HepG2 (cell line): ENCODE results near the gene HNF1B. TPM values are rescaled to one million over a fixed set of nuclear protein-coding genes. Genes with fewer than 3 reads are reported as not detected.
A peak's percentile ranks its signal among the peaks of the same experiment; 100 is the strongest.

Source experiments
- ATAC-seq: fragments of 200-7000 bp; cut with Tn5 transposase; 3 replicates; pipeline ENCODE4 v1.9.1; 2020; ENCODE audit warnings: mild to moderate bottlenecking, moderate library complexity
- BruUV-seq: library from RNA; stranded (reverse); fragments of 400-500 nt; replicated peaks from 2 replicates; lab custom pipeline; 2021; lab: Mats Ljungman, UMichigan
- CTCF ChIA-PET: fragments of 300-600 bp; formaldehyde crosslinking; extraction: SDS; loops from one replicate; lab custom pipeline; 2021; ENCODE audit warnings: low total read pairs, inconsistent platforms, low intra/inter-chr PET ratio; lab: Yijun Ruan, JAX
- POLR2A ChIA-PET: fragments of 350-600 bp; sonication (Branson Sonifier 250); formaldehyde crosslinking; loops from one replicate; lab custom pipeline; 2020; ENCODE audit warnings: antibody characterized with exemption, inconsistent platforms; lab: Yijun Ruan, JAX
- DNase-seq: peaks from one replicate; pipeline ENCODE4 v3.0.0-alpha.2; 2015; ENCODE audit warnings: low spot score
- FAIRE-seq: peaks from 3 replicates; lab custom pipeline; 2011; peaks lifted over from hg19 to GRCh38; lab: Jason Lieb, UNC
- H2AFZ ChIP-seq: one replicate; pipeline ENCODE4 v1.6.1; 2011; ENCODE audit warnings: low read length, inconsistent platforms
- H3K27ac ChIP-seq: fragments of 300-600 bp; 3 replicates; pipeline ENCODE4 v1.8.0; 2011; ENCODE audit warnings: mixed run types, mild to moderate bottlenecking, mixed read lengths, low read length, inconsistent platforms; ENCODE audit not compliant: insufficient read depth; ENCODE audit errors: extremely low read length
- H3K27me3 ChIP-seq, 2 experiments: fragments of 200-600 bp in 1 of 2; 2 replicates in 1 of 2; 3 replicates in 1 of 2; pipeline versions ENCODE4 v1.6.0 to v1.8.0; 2011; ENCODE audit warnings: low read length in 2 of 2, mild to moderate bottlenecking in 2 of 2, moderate library complexity in 2 of 2, inconsistent platforms in 1 of 2; ENCODE audit not compliant: insufficient read depth in 2 of 2, control insufficient read depth in 1 of 2
- H3K36me3 ChIP-seq, 2 experiments: fragments of 200-600 bp in 1 of 2; replicated peaks in 1 of 2; 2 replicates in 1 of 2; 3 replicates in 1 of 2; pipeline versions ENCODE4 v1.5.1 to v1.8.0; 2011; ENCODE audit warnings: low read length in 2 of 2, inconsistent platforms in 1 of 2; ENCODE audit not compliant: insufficient read depth in 2 of 2, control insufficient read depth in 1 of 2
- H3K4me1 ChIP-seq: 2 replicates; pipeline ENCODE4 v1.5.1; 2012; ENCODE audit warnings: low read length, inconsistent platforms; ENCODE audit not compliant: insufficient read depth
- H3K4me2 ChIP-seq: 2 replicates; pipeline ENCODE4 v1.6.0; 2011; ENCODE audit warnings: low read depth, low read length, inconsistent platforms
- H3K4me3 ChIP-seq, 3 experiments: fragments of 200-600 bp in 1 of 3; sonication (generic), shearing (Covaris generic) in 1 of 3; replicated peaks in 1 of 3; 2 replicates each; pipeline ENCODE4 v1.5.1; 2011 to 2016; ENCODE audit warnings: low read length in 3 of 3, inconsistent platforms in 2 of 3, low read depth in 2 of 3, mild to moderate bottlenecking in 2 of 3, control low read depth in 1 of 3, mixed read lengths in 1 of 3; ENCODE audit not compliant: insufficient read depth in 1 of 3
- H3K79me2 ChIP-seq: one replicate; pipeline ENCODE4 v1.6.1; 2011; ENCODE audit warnings: low read length, inconsistent platforms; ENCODE audit not compliant: insufficient read depth
- H3K9ac ChIP-seq: 2 replicates; pipeline ENCODE4 v1.6.0; 2011; ENCODE audit warnings: mild to moderate bottlenecking, low read depth, low read length, inconsistent platforms; ENCODE audit not compliant: insufficient read depth
- H3K9me3 ChIP-seq: 2 replicates; pipeline ENCODE4 v1.5.1; 2012; ENCODE audit warnings: mild to moderate bottlenecking, low read length
- H4K20me1 ChIP-seq: 2 replicates; pipeline ENCODE4 v1.6.0; 2011; ENCODE audit warnings: inconsistent platforms, mild to moderate bottlenecking, low read length, moderate library complexity; ENCODE audit not compliant: insufficient read depth
- FOXK1 ChIP-seq: sonication (generic); formaldehyde crosslinking; IDR thresholded peaks from 2 replicates; pipeline ENCODE4 v1.4.0; 2020; ENCODE audit warnings: low read depth, missing genetic modification reagents, borderline replicate concordance
- IKZF4 ChIP-seq: sonication (generic); formaldehyde crosslinking; IDR thresholded peaks from 2 replicates; pipeline ENCODE4 v1.5.1; 2020; ENCODE audit warnings: borderline replicate concordance, mild to moderate bottlenecking, low read depth, missing genetic modification reagents; ENCODE audit errors: not compliant biosample characterization
- KLF15 ChIP-seq: sonication (generic); formaldehyde crosslinking; IDR thresholded peaks from 2 replicates; pipeline ENCODE4 v1.8.1; 2023; ENCODE audit warnings: borderline replicate concordance, mild to moderate bottlenecking, inconsistent platforms, missing genetic modification reagents, mixed read lengths
- NR2F6 ChIP-seq, 2 experiments: IDR thresholded peaks; 2 replicates each; pipeline ENCODE4 v1.6.1; 2016; ENCODE audit warnings: antibody characterized with exemption in 1 of 2, mild to moderate bottlenecking in 1 of 2
- POGZ ChIP-seq: sonication (generic); formaldehyde crosslinking; IDR thresholded peaks from 2 replicates; pipeline ENCODE4 v1.4.0; 2020; ENCODE audit warnings: mild to moderate bottlenecking, missing genetic modification reagents
- SAFB2 ChIP-seq: sonication (generic); formaldehyde crosslinking; IDR thresholded peaks from 2 replicates; pipeline ENCODE4 v1.5.1; 2020; ENCODE audit warnings: missing genetic modification reagents, low read depth, mild to moderate bottlenecking, borderline replicate concordance
- U2AF1 ChIP-seq: fragments of 200-400 bp; formaldehyde crosslinking; optimal IDR thresholded peaks from 2 replicates; pipeline ENCODE3; 2017; ENCODE audit warnings: mild to moderate bottlenecking, low read depth, low read length
- ZNF160 ChIP-seq: sonication (generic); formaldehyde crosslinking; IDR thresholded peaks from 2 replicates; pipeline ENCODE4 v1.8.0; 2022; ENCODE audit warnings: mild to moderate bottlenecking, inconsistent platforms, missing genetic modification reagents
- ZNF784 ChIP-seq: sonication (generic); formaldehyde crosslinking; IDR thresholded peaks from 2 replicates; pipeline ENCODE4 v1.5.1; 2020; ENCODE audit warnings: missing genetic modification reagents, mild to moderate bottlenecking, borderline replicate concordance
- ZNF839 ChIP-seq: sonication (generic); formaldehyde crosslinking; IDR thresholded peaks from 2 replicates; pipeline ENCODE4 v1.4.0; 2020; ENCODE audit warnings: missing genetic modification reagents, mild to moderate bottlenecking, borderline replicate concordance
- WGBS: methylation state at CpG from one replicate; pipeline ENCODE4 v1.1.6; 2017; ENCODE audit warnings: low lambda C conversion rate; 5-methylcytosine and 5-hydroxymethylcytosine counted together
- in situ Hi-C: cut with HindIII; loops from 2 replicates; pipeline ENCODE4 v1.10.0; 2017; ENCODE audit warnings: low pct_unique_long_range_greater_than_20kb; ENCODE audit not compliant: extremely low pct_ligation_motif_present
- intact Hi-C: fragments of 100-400 bp; cut with micrococcal nuclease; formaldehyde crosslinking; loops from one replicate; pipeline ENCODE4 v1.10.0; 2022; ENCODE audit not compliant: unreplicated experiment
- polyA plus RNA-seq, 8 experiments: library from polyadenylated mRNA; depleted of rRNA in 3 of 8; stranded (reverse) in 7 of 8; unstranded in 1 of 8; fragments of >200 nt; fragmentation: Illumina TruSeq in 4 of 8; extraction: Trizol in 4 of 8; gene quantifications; 2 replicates each; pipeline versions ENCODE4 v1.2.1 to v1.2.3, GENCODE V29; 2011 to 2016; ENCODE audit warnings: low read depth in 4 of 8, missing spikeins in 1 of 8, mixed read lengths in 1 of 8; ENCODE audit not compliant: insufficient read depth in 1 of 8
- total RNA-seq, 5 experiments: library from RNA; depleted of rRNA; stranded (reverse); fragments of >200 nt; fragmentation: Illumina TruSeq; extraction: Trizol; gene quantifications; 2 replicates each; pipeline ENCODE4 v1.2.3, GENCODE V29; 2016; ENCODE audit warnings: low read depth in 1 of 5
- TF ChIP-seq, protein P1 (sequence below): sonication (generic); formaldehyde crosslinking; IDR thresholded peaks from 2 replicates; pipeline ENCODE4 v1.5.0; 2020; ENCODE audit warnings: mild to moderate bottlenecking, missing genetic modification reagents
- TF ChIP-seq, protein P2 (sequence below): sonication (generic); formaldehyde crosslinking; IDR thresholded peaks from 2 replicates; pipeline ENCODE4 v1.4.0; 2020; ENCODE audit warnings: missing genetic modification reagents, borderline replicate concordance
- TF ChIP-seq, protein P3 (sequence below): IDR thresholded peaks from 2 replicates; pipeline ENCODE4 v1.6.1; 2018; ENCODE audit warnings: missing genetic modification reagents

Gene HNF1B
- total and polyA plus RNA-seq, 2 of the 13 experiments (the other 11 are each of a cell fraction or from before 2014, with no cell fraction given), result 1.9 to 5.3 TPM

GRCh38 chr17:37759014-37759637 lies 14.3 kb upstream of the HNF1B start (continued):
- TF ChIP-seq NR2F6 (IDR thresholded peaks at IDR 0.05), result 0 out of 2 replicates have a peak, but pooled peaks have one; percentile 8
- TF ChIP-seq NR2F6 (CRISPR knock-in tag; IDR thresholded peaks at IDR 0.05), result no peak
- TF ChIP-seq U2AF1, result no peak

DNA sequence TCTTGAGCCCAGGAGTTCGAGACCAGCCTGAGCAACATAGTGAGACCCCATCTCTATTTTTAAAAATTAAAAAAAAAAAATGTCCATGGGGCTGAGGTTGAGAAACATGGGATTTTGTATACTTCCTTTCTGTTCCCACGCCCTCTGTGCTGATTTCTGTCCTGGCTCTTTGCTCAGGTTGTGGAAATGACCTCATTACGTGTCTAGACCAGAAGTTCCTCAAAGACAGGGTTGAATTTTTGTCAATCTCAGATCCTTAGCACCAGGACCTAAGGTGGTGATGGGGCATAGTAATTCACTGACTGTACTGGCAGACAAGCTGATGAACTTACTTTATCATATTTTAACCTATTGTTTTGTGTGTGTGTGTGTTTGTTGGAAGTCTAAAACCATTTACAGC lies 11.2 kb upstream of the HNF1B start:
- CTCF ChIA-PET, result no interaction called here
- H3K9ac ChIP-seq, result no peak overlapping the region
- POLR2A ChIA-PET, result no interaction called here
- 63% methylated on average over 3 of the region's 3 CpGs for WGBS
- H3K9me3 ChIP-seq, result no peaks in the 10 kb centered on the region
- FAIRE-seq (no peak), ATAC-seq (no peak), DNase-seq (no peak)
- H3K4me3 ChIP-seq, result no peak overlapping the region
- H3K36me3 ChIP-seq, result no peaks in the 10 kb centered on the region
- peaks cover 57% of the 10 kb centered on the region for H3K4me1 ChIP-seq
- no peak overlapping the region for H3K4me2 ChIP-seq
- no TSS peak for BruUV-seq
- H3K27me3 ChIP-seq, result peaks cover 1 to 3% of the 10 kb centered on the region in 2 experiments; a peak in 1 of 5 replicates
- in situ Hi-C loops (no loop called here), intact Hi-C loops (no loop called here)
- no peak overlapping the region for H3K27ac ChIP-seq
- H4K20me1 ChIP-seq, result no peaks in the 10 kb centered on the region
- H3K79me2 ChIP-seq, result no peaks in the 10 kb centered on the region
- H2AFZ ChIP-seq, result no peak overlapping the region
- TF ChIP-seq, protein P1, sequence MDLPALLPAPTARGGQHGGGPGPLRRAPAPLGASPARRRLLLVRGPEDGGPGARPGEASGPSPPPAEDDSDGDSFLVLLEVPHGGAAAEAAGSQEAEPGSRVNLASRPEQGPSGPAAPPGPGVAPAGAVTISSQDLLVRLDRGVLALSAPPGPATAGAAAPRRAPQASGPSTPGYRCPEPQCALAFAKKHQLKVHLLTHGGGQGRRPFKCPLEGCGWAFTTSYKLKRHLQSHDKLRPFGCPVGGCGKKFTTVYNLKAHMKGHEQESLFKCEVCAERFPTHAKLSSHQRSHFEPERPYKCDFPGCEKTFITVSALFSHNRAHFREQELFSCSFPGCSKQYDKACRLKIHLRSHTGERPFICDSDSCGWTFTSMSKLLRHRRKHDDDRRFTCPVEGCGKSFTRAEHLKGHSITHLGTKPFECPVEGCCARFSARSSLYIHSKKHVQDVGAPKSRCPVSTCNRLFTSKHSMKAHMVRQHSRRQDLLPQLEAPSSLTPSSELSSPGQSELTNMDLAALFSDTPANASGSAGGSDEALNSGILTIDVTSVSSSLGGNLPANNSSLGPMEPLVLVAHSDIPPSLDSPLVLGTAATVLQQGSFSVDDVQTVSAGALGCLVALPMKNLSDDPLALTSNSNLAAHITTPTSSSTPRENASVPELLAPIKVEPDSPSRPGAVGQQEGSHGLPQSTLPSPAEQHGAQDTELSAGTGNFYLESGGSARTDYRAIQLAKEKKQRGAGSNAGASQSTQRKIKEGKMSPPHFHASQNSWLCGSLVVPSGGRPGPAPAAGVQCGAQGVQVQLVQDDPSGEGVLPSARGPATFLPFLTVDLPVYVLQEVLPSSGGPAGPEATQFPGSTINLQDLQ (CRISPR knock-in tag), result no peak
- TF ChIP-seq KLF15 (CRISPR knock-in tag) (no peak), ZNF839 (CRISPR knock-in tag) (no peak), ZNF784 (CRISPR knock-in tag) (no peak), SAFB2 (no peak), POGZ (no peak), ZNF160 (CRISPR knock-in tag) (no peak), FOXK1 (CRISPR knock-in tag) (no peak), IKZF4 (CRISPR knock-in tag) (no peak)
- TF ChIP-seq, protein P2, sequence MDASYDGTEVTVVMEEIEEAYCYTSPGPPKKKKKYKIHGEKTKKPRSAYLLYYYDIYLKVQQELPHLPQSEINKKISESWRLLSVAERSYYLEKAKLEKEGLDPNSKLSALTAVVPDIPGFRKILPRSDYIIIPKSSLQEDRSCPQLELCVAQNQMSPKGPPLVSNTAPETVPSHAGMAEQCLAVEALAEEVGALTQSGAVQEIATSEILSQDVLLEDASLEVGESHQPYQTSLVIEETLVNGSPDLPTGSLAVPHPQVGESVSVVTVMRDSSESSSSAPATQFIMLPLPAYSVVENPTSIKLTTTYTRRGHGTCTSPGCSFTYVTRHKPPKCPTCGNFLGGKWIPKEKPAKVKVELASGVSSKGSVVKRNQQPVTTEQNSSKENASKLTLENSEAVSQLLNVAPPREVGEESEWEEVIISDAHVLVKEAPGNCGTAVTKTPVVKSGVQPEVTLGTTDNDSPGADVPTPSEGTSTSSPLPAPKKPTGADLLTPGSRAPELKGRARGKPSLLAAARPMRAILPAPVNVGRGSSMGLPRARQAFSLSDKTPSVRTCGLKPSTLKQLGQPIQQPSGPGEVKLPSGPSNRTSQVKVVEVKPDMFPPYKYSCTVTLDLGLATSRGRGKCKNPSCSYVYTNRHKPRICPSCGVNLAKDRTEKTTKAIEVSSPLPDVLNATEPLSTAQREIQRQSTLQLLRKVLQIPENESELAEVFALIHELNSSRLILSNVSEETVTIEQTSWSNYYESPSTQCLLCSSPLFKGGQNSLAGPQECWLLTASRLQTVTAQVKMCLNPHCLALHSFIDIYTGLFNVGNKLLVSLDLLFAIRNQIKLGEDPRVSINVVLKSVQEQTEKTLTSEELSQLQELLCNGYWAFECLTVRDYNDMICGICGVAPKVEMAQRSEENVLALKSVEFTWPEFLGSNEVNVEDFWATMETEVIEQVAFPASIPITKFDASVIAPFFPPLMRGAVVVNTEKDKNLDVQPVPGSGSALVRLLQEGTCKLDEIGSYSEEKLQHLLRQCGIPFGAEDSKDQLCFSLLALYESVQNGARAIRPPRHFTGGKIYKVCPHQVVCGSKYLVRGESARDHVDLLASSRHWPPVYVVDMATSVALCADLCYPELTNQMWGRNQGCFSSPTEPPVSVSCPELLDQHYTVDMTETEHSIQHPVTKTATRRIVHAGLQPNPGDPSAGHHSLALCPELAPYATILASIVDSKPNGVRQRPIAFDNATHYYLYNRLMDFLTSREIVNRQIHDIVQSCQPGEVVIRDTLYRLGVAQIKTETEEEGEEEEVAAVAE (CRISPR knock-in tag), result no peak
- TF ChIP-seq, protein P3, sequence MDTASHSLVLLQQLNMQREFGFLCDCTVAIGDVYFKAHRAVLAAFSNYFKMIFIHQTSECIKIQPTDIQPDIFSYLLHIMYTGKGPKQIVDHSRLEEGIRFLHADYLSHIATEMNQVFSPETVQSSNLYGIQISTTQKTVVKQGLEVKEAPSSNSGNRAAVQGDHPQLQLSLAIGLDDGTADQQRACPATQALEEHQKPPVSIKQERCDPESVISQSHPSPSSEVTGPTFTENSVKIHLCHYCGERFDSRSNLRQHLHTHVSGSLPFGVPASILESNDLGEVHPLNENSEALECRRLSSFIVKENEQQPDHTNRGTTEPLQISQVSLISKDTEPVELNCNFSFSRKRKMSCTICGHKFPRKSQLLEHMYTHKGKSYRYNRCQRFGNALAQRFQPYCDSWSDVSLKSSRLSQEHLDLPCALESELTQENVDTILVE (CRISPR knock-in tag), result no peak
